ENCODE results near the gene GALNT2.

Gene GALNT2

GRCh38 chr1:230028602-230029223 lies 38.3 kb upstream of the GALNT2 start:
- H3K27me3 ChIP-seq (ENCODE audit: insufficient read depth, low read length, poor library complexity) = no peaks in the 10 kb centered on the region
- H3K4me1 ChIP-seq (ENCODE audit: insufficient read depth, low read length) = peaks cover 10% of the 10 kb centered on the region
- TF ChIP-seq CTCF (IDR thresholded peaks at IDR 0.05; ENCODE audit: borderline replicate concordance, extremely low read depth, low read length, poor library complexity, severe bottlenecking) = no peak
- TF ChIP-seq EZH2 (IDR thresholded peaks at IDR 0.05; ENCODE audit: borderline replicate concordance, low read depth, low read length, severe bottlenecking) = no peak
- no peak overlapping the region for H3K9ac ChIP-seq (ENCODE audit: low read depth, low read length)
- no peaks in the 10 kb centered on the region for H3K36me3 ChIP-seq (ENCODE audit: insufficient read depth, low read length)
- ATAC-seq (ENCODE audit: insufficient read depth, low read depth) (no peak), DNase-seq (no peak)
- no peaks in the 10 kb centered on the region for H3K79me2 ChIP-seq (ENCODE audit: insufficient read depth, low read length)
- no peaks in the 10 kb centered on the region for H4K20me1 ChIP-seq (ENCODE audit: insufficient read depth, low read length)
- H3K27ac ChIP-seq (ENCODE audit: low read length) = no peak overlapping the region
- H3K9me3 ChIP-seq (ENCODE audit: insufficient read depth, low read length, severe bottlenecking) = peaks cover 2% of the 10 kb centered on the region
- H2AFZ ChIP-seq (ENCODE audit: low read depth, low read length) = no peak overlapping the region
- H3K4me3 ChIP-seq (ENCODE audit: low read depth in 1 of 2, low read length in 2 of 2) = no peak overlapping the region
- no peak overlapping the region for H3K4me2 ChIP-seq (ENCODE audit: insufficient read depth, low read length)

- Histone ChIP-seq H3K79me2 (ENCODE audit: insufficient read depth, low read length) (no peaks in the 10 kb centered on the region), H3K9me3 (ENCODE audit: insufficient read depth, low read length, severe bottlenecking) (peaks cover 2% of the 10 kb centered on the region), H3K27me3 (ENCODE audit: insufficient read depth, low read length, poor library complexity) (no peaks in the 10 kb centered on the region), H4K20me1 (ENCODE audit: insufficient read depth, low read length) (no peaks in the 10 kb centered on the region), H3K4me1 (ENCODE audit: insufficient read depth, low read length) (peaks cover 10% of the 10 kb centered on the region), H3K4me2 (ENCODE audit: insufficient read depth, low read length) (no peak overlapping the region), H2AFZ (ENCODE audit: low read depth, low read length) (no peak overlapping the region), H3K9ac (ENCODE audit: low read depth, low read length) (no peak overlapping the region), H3K27ac (ENCODE audit: low read length) (no peak overlapping the region), H3K4me3 (ENCODE audit: low read depth in 1 of 2, low read length in 2 of 2) (no peak overlapping the region), H3K36me3 (ENCODE audit: insufficient read depth, low read length) (no peaks in the 10 kb centered on the region)
- ATAC-seq (ENCODE audit: insufficient read depth, low read depth) (peak; percentile 75), DNase-seq (peak; percentile 38)
- TF ChIP-seq CTCF (IDR thresholded peaks at IDR 0.05; ENCODE audit: borderline replicate concordance, extremely low read depth, low read length, poor library complexity, severe bottlenecking) = no peak
- no peak for TF ChIP-seq EZH2 (IDR thresholded peaks at IDR 0.05; ENCODE audit: borderline replicate concordance, low read depth, low read length, severe bottlenecking)
Measured at GRCh38 chr1:230029244-230029941, 37.6 kb upstream of the GALNT2 start.

GRCh38 chr1:230030122-230030821 lies 36.8 kb upstream of the GALNT2 start:
- no peaks in the 10 kb centered on the region for H3K79me2 ChIP-seq (ENCODE audit: insufficient read depth, low read length)
- DNase-seq (no peak), ATAC-seq (ENCODE audit: insufficient read depth, low read depth) (no peak)

More at GRCh38 chr1:230030122-230030821, 36.8 kb upstream of the GALNT2 start:
- no peak overlapping the region for H3K9ac ChIP-seq (ENCODE audit: low read depth, low read length)
- H3K4me3 ChIP-seq (ENCODE audit: low read depth in 1 of 2, low read length in 2 of 2) = no peak overlapping the region
- H3K9me3 ChIP-seq (ENCODE audit: insufficient read depth, low read length, severe bottlenecking) = peaks cover 2% of the 10 kb centered on the region
- H4K20me1 ChIP-seq (ENCODE audit: insufficient read depth, low read length) = no peaks in the 10 kb centered on the region
- no peak overlapping the region for H3K4me2 ChIP-seq (ENCODE audit: insufficient read depth, low read length)
- TF ChIP-seq EZH2 (IDR thresholded peaks at IDR 0.05; ENCODE audit: borderline replicate concordance, low read depth, low read length, severe bottlenecking) = no peak
- no peak for TF ChIP-seq CTCF (IDR thresholded peaks at IDR 0.05; ENCODE audit: borderline replicate concordance, extremely low read depth, low read length, poor library complexity, severe bottlenecking)
- H2AFZ ChIP-seq (ENCODE audit: low read depth, low read length) = no peak overlapping the region
- no peaks in the 10 kb centered on the region for H3K27me3 ChIP-seq (ENCODE audit: insufficient read depth, low read length, poor library complexity)
- no peak overlapping the region for H3K27ac ChIP-seq (ENCODE audit: low read length)
- H3K4me1 ChIP-seq (ENCODE audit: insufficient read depth, low read length) = peaks cover 10% of the 10 kb centered on the region
- no peaks in the 10 kb centered on the region for H3K36me3 ChIP-seq (ENCODE audit: insufficient read depth, low read length)

Data from DND-41 (cell line).